PC-3 (cell line): ENCODE data around the gene TRIM33.

Experiments used
- EZH2 ChIP-seq: fragments of 300-600 bp; sonication (generic); IDR thresholded peaks from one replicate; pipeline ENCODE4 v1.6.1; 2017; ENCODE audit warnings: antibody characterized with exemption, mild to moderate bottlenecking, low read length; ENCODE audit not compliant: unreplicated experiment
- EZH2phosphoT487 ChIP-seq: fragments of 300-600 bp; sonication (generic); IDR thresholded peaks from 2 replicates; pipeline ENCODE4 v1.6.1; 2018; ENCODE audit warnings: mild to moderate bottlenecking, antibody characterized with exemption, low read length, borderline replicate concordance
- TF ChIP-seq, protein P1 (sequence below): fragments of 300-600 bp; sonication (generic); conservative IDR thresholded peaks from 2 replicates; pipeline ENCODE4 v1.5.1; 2017; ENCODE audit warnings: antibody characterized with exemption, low read depth, mild to moderate bottlenecking, low read length

DNA sequence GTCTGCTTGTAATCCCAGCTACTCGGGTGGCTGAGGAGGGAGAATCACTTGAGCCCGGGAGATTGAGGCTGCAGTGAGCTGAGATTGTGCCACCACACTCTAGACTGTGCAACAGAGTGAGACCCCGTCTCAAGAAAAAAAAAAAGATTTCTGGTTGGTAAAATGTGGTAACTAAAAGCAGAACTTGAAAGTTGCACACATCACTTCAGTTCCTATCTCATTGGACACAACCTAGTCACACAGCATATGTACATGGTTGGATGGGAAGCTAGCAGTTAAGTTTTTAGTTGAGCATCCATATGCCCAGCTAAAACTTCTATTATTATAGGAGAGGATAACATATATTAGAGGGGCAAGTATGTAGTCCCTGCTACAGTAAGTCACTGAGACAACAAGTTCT lies 48.4 kb upstream of the TRIM33 start:
- TF ChIP-seq, protein P1, sequence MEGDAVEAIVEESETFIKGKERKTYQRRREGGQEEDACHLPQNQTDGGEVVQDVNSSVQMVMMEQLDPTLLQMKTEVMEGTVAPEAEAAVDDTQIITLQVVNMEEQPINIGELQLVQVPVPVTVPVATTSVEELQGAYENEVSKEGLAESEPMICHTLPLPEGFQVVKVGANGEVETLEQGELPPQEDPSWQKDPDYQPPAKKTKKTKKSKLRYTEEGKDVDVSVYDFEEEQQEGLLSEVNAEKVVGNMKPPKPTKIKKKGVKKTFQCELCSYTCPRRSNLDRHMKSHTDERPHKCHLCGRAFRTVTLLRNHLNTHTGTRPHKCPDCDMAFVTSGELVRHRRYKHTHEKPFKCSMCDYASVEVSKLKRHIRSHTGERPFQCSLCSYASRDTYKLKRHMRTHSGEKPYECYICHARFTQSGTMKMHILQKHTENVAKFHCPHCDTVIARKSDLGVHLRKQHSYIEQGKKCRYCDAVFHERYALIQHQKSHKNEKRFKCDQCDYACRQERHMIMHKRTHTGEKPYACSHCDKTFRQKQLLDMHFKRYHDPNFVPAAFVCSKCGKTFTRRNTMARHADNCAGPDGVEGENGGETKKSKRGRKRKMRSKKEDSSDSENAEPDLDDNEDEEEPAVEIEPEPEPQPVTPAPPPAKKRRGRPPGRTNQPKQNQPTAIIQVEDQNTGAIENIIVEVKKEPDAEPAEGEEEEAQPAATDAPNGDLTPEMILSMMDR: no peak
- TF ChIP-seq EZH2: no peak
- TF ChIP-seq EZH2phosphoT487: no peak
